A673 (cell line): ENCODE data around the gene BCL10. TPM values are rescaled to one million over a fixed set of nuclear protein-coding genes. Genes with fewer than 3 reads are reported as not detected.

ENCODE experiments used
- BruUV-seq: library from RNA; stranded (reverse); fragments of 400-500 nt; replicated peaks from 2 replicates; lab custom pipeline; 2021; lab: Mats Ljungman, UMichigan
- CTCF ChIA-PET: fragments of 300-600 bp; sonication (Branson Sonifier 250); formaldehyde crosslinking; loops from one replicate; lab custom pipeline; 2022; ENCODE audit warnings: antibody characterized with exemption; lab: Charles Lee
- POLR2A ChIA-PET: fragments of 300-600 bp; sonication (Branson Sonifier 250); formaldehyde crosslinking; loops from one replicate; lab custom pipeline; 2022; ENCODE audit warnings: antibody characterized with exemption; ENCODE audit not compliant: low non-redundant PET; lab: Charles Lee
- DNase-seq: peaks from one replicate; pipeline ENCODE4 v3.0.0-alpha.2; 2015; ENCODE audit warnings: low spot score
- H3K27ac ChIP-seq: fragments of 200-600 bp; sonication (generic); 2 replicates; pipeline ENCODE4 v1.5.1; 2016; ENCODE audit warnings: mixed run types, low read depth, mild to moderate bottlenecking, mixed read lengths, antibody characterized with exemption, low read length; ENCODE audit not compliant: poor library complexity, severe bottlenecking
- H3K27me3 ChIP-seq: fragments of 200-600 bp; sonication (generic); replicated peaks from 2 replicates; pipeline ENCODE4 v1.6.1; 2017; ENCODE audit warnings: mixed run types, low read depth, mild to moderate bottlenecking, mixed read lengths, antibody characterized with exemption, low read length; ENCODE audit not compliant: insufficient read depth, poor library complexity
- H3K36me3 ChIP-seq: fragments of 200-600 bp; sonication (generic); 2 replicates; pipeline ENCODE4 v1.6.1; 2016; ENCODE audit warnings: mixed run types, mild to moderate bottlenecking, mixed read lengths, antibody characterized with exemption, low read length; ENCODE audit not compliant: insufficient read depth, poor library complexity, severe bottlenecking
- H3K4me1 ChIP-seq: fragments of 200-600 bp; sonication (generic); 2 replicates; pipeline ENCODE4 v1.6.1; 2017; ENCODE audit warnings: mixed run types, mild to moderate bottlenecking, mixed read lengths, antibody characterized with exemption, low read length; ENCODE audit not compliant: insufficient read depth, poor library complexity, severe bottlenecking
- H3K4me3 ChIP-seq: fragments of 200-600 bp; sonication (generic); 2 replicates; pipeline ENCODE4 v1.5.1; 2016; ENCODE audit warnings: low read depth, mixed run types, mild to moderate bottlenecking, mixed read lengths, low read length; ENCODE audit not compliant: poor library complexity, severe bottlenecking
- H3K9me3 ChIP-seq: fragments of 200-600 bp; sonication (generic); 2 replicates; pipeline ENCODE4 v1.6.1; 2016; ENCODE audit warnings: mixed run types, low read depth, mild to moderate bottlenecking, mixed read lengths, antibody characterized with exemption, low read length; ENCODE audit not compliant: poor library complexity, severe bottlenecking
- CTCF ChIP-seq: fragments of 300-800, 200-600 bp; sonication (generic); conservative IDR thresholded peaks from 2 replicates; pipeline ENCODE4 v1.5.1; 2017; ENCODE audit warnings: low read depth, mild to moderate bottlenecking, antibody characterized with exemption, low read length, moderate library complexity, mixed read lengths
- EZH2 ChIP-seq: fragments of 200-600 bp; sonication (generic); IDR thresholded peaks from 2 replicates; pipeline ENCODE4 v1.6.1; 2017; ENCODE audit warnings: borderline replicate concordance, low read depth, mild to moderate bottlenecking, mixed read lengths, antibody characterized with exemption, low read length; ENCODE audit not compliant: poor library complexity, severe bottlenecking
- intact Hi-C: fragments of 100-400 bp; cut with micrococcal nuclease; formaldehyde crosslinking; loops from one replicate; pipeline ENCODE4 v1.10.0; 2022; ENCODE audit not compliant: unreplicated experiment
- total RNA-seq: library from RNA; stranded (reverse); gene quantifications from 2 replicates; pipeline ENCODE4 v1.2.3, GENCODE V29; 2021

BCL10 gene
- total RNA-seq, 1 experiment from 2014 or later: 20.9 TPM

- intact Hi-C loops: no loop called here
- ChIA-PET POLR2A (interaction anchor here (0.7 kb wide), 1 partner anchor 1532 kb away, joined by 3 read pairs; no protein-coding TSS in a partner anchor), CTCF (no interaction called here)
- TF ChIP-seq CTCF (no peak), EZH2 (no peak)
- BruUV-seq: no TSS peak
- Histone ChIP-seq H3K4me3 (no peak overlapping the region), H3K27ac (no peak overlapping the region), H3K4me1 (peaks cover 24% of the 10 kb centered on the region), H3K36me3 (no peaks in the 10 kb centered on the region), H3K27me3 (no peaks in the 10 kb centered on the region), H3K9me3 (no peaks in the 10 kb centered on the region)
- DNase-seq: no peak
These were observed 52.1 kb downstream of the BCL10 start for GRCh38 chr1:85224295-85224694.

DNA sequence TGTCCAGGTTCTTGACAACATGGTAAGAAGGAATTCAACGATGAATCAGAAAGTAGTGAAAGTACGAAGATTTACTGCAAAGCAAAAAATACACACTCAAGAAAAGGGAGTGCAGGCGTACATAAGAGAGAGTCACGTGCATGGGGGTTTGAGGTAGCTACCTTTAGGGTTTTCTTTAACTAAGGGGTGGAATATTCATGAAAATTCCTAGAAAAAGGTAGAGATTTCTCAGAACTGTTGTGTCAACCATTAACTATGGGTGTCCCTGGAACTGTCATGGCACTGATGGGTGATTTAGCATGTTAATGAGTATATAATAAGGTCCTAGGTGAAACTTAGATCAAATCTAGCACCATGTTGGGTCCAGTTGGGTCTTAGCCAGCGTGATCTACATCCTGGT, 53.1 kb downstream of the BCL10 start:
- Histone ChIP-seq H3K27me3 (no peaks in the 10 kb centered on the region), H3K27ac (no peak overlapping the region), H3K4me3 (no peak overlapping the region), H3K9me3 (no peaks in the 10 kb centered on the region), H3K4me1 (peaks cover 24% of the 10 kb centered on the region), H3K36me3 (no peaks in the 10 kb centered on the region)
- intact Hi-C loops: no loop called here
- POLR2A ChIA-PET: interaction anchor here (0.7 kb wide), 1 partner anchor 85 kb away, joined by 3 read pairs; no protein-coding TSS in a partner anchor
- CTCF ChIA-PET: no interaction called here
- BruUV-seq: no TSS peak
- DNase-seq: no peak
- TF ChIP-seq EZH2 (no peak), CTCF (no peak)

DNA sequence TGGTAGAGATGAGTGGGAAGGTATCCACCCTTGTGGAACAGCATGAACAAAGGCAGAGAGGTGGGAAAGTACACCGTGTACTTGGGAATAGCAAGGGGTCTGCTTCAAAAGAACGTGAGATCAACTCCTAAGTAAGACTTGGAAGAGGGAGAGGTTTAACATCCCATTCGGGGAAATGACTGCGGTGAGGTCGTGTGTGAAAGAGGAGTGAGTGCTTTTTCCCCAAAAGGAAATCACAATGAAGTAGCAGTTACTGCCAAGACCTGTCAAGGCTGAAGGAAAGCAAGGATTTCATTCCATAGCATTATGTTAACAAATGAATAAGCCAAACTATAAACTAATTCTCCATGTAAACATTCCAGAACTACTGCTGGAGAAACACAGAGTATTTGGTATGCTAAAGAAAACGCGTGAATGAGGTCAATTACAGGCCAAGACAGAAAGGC, 55.7 kb downstream of the BCL10 start:
- BruUV-seq: no TSS peak
- no peak for DNase-seq
- Histone ChIP-seq H3K4me1 (peaks cover 14% of the 10 kb centered on the region), H3K9me3 (no peaks in the 10 kb centered on the region), H3K27me3 (no peaks in the 10 kb centered on the region), H3K4me3 (no peak overlapping the region), H3K36me3 (no peaks in the 10 kb centered on the region), H3K27ac (no peak overlapping the region)
- TF ChIP-seq CTCF (no peak), EZH2 (no peak)
- intact Hi-C loops: no loop called here
- POLR2A ChIA-PET: no interaction called here
- CTCF ChIA-PET: interaction anchor here (0.6 kb wide), 1 partner anchor 50 kb away, joined by 3 read pairs; no protein-coding TSS in a partner anchor
